ENCODE results near the gene ZFAND2A. TPM values are rescaled to one million over a fixed set of nuclear protein-coding genes. Genes with fewer than 3 reads are reported as not detected.
"Not testable (repeated sequence)": the region's sequence is repeated elsewhere in the genome, so short reads cannot be mapped to it uniquely, and the experiment has no call there.

Gene ZFAND2A
- total RNA-seq, 1 experiment from 2014 or later: 19.1 TPM

DNA sequence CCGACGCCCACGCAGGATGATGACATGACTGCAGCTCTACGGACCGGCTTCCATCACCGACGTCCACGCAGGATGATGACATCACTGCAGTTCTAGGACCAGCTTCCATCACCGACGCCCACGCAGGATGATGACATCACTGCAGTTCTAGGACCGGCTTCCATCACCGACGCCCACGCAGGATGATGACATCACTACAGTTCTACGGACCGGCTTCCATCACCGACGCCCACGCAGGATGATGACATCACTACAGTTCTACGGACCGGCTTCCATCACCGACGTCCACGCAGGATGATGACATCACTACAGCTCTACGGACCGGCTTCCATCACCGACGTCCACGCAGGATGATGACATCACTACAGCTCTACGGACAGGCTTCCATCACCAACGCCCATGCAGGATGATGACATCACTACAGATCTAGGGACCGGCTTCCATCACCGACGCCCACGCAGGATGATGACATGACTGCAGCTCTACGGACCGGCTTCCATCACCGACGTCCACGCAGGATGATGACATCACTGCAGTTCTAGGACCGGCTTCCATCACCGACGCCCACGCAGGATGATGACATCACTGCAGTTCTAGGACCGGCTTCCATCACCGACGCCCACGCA, 43.5 kb downstream of the ZFAND2A start:
- H3K9me2 ChIP-seq (ENCODE audit: insufficient read depth); H4K20me1 ChIP-seq (ENCODE audit: insufficient read depth); H3K9ac ChIP-seq (ENCODE audit: low read length); H3K27me3 ChIP-seq (ENCODE audit: insufficient read depth, low read length); CTCF ChIA-PET; H3K9me3 ChIP-seq (ENCODE audit: control insufficient read depth in 1 of 2, insufficient read depth in 1 of 2, low read depth in 1 of 2, low read length in 2 of 2); DNase-seq (ENCODE audit: low read depth, low spot score); H3K36me3 ChIP-seq (ENCODE audit: control insufficient read depth in 1 of 2, insufficient read depth in 2 of 2, low read length in 2 of 2); H2AFZ ChIP-seq (ENCODE audit: low read depth, low read length, poor library complexity, severe bottlenecking); H3K27ac ChIP-seq (ENCODE audit: low read depth, low read length); POLR2A ChIA-PET; ATAC-seq; BruUV-seq (replicated peaks); H3K4me3 ChIP-seq (replicated peaks in 1 of 2; ENCODE audit: low read depth in 1 of 2, low read length in 2 of 2); H3K4me2 ChIP-seq (ENCODE audit: low read length); H3K4me1 ChIP-seq (ENCODE audit: control insufficient read depth in 1 of 2, insufficient read depth in 2 of 2, low read length in 2 of 2); intact Hi-C loops (cut with micrococcal nuclease): not testable (repeated sequence)
- H3K79me2 ChIP-seq (ENCODE audit: insufficient read depth, low read length): peaks cover 54% of the 10 kb centered on the region
- RAD21 ChIA-PET (ENCODE audit: low non-redundant PET in 1 of 2, low total read pairs in 2 of 2, uncharacterized antibody in 2 of 2, unreplicated experiment in 2 of 2): interaction anchor here in 1 of 2 experiments (0.7 kb wide), 1 partner anchor 29 kb away, joined by 3 read pairs; no protein-coding TSS in a partner anchor

DNA sequence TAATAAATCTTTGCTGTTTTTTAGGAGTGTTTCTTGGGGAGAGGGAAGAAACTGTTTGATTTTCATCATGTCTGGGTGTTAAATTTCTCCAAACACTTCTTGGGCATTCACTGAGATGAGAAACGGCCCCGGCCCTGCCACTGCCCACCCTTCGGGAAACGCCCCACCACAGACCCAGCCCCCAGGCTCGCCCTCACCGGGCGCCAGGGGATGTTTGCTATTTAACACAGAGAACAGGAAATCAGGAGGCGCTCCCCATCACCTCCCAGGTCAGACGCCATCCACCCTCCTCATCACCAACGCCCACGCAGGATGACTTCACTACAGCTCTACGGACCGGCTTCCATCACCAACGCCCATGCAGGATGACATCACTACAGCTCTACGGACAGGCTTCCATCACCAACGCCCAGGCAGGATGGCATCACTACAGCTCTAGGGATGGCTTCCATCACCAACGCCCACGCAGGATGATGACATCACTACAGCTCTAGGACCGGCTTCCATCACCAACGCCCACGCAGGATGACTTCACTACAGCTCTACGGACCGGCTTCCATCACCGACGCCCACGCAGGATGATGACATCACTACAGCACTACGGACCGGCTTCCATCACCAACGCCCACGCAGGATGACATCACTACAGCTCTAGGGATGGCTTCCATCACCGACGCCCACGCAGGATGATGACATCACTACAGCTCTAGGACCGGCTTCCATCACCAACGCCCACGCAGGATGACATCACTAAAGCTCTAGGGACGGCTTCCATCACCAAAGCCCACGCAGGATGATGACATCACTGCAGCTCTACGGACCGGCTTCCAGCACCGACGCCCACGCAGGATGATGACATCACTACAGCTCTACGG, 44.6 kb downstream of the ZFAND2A start:
- H3K4me3 ChIP-seq (replicated peaks in 1 of 2; ENCODE audit: low read depth in 1 of 2, low read length in 2 of 2); H3K9me2 ChIP-seq (ENCODE audit: insufficient read depth); CTCF ChIA-PET; ATAC-seq; H3K9ac ChIP-seq (ENCODE audit: low read length); H3K27me3 ChIP-seq (ENCODE audit: insufficient read depth, low read length); H3K9me3 ChIP-seq (ENCODE audit: control insufficient read depth in 1 of 2, insufficient read depth in 1 of 2, low read depth in 1 of 2, low read length in 2 of 2); H4K20me1 ChIP-seq (ENCODE audit: insufficient read depth); DNase-seq (ENCODE audit: low read depth, low spot score); H3K4me2 ChIP-seq (ENCODE audit: low read length); H3K36me3 ChIP-seq (ENCODE audit: control insufficient read depth in 1 of 2, insufficient read depth in 2 of 2, low read length in 2 of 2); H3K27ac ChIP-seq (ENCODE audit: low read depth, low read length); POLR2A ChIA-PET; intact Hi-C loops (cut with micrococcal nuclease); H3K4me1 ChIP-seq (ENCODE audit: control insufficient read depth in 1 of 2, insufficient read depth in 2 of 2, low read length in 2 of 2); H2AFZ ChIP-seq (ENCODE audit: low read depth, low read length, poor library complexity, severe bottlenecking); BruUV-seq (replicated peaks): not testable (repeated sequence)
- peaks cover 49% of the 10 kb centered on the region for H3K79me2 ChIP-seq (ENCODE audit: insufficient read depth, low read length)
- 0 out of 2 replicates have a peak, but pooled peaks have one; percentile 34 for TF ChIP-seq EGR1 (IDR thresholded peaks at IDR 0.05; ENCODE audit: low read depth)
- RAD21 ChIA-PET (ENCODE audit: low non-redundant PET in 1 of 2, low total read pairs in 2 of 2, uncharacterized antibody in 2 of 2, unreplicated experiment in 2 of 2): interaction anchor here in 1 of 2 experiments (0.7 kb wide), 1 partner anchor 28 kb away, joined by 3 read pairs; no protein-coding TSS in a partner anchor

Measured in HCT116 (cell line).